Sigmoid colon (tissue), 7 donors: ENCODE data around the gene AKR1C2. TPM values are rescaled to one million over a fixed set of nuclear protein-coding genes. Genes with fewer than 3 reads are reported as not detected.
"Not testable (repeated sequence)": the region's sequence is repeated elsewhere in the genome, so short reads cannot be mapped to it uniquely, and the experiment has no call there.

Source experiments
- DNase-seq: peaks from one replicate; pipeline ENCODE4 v3.0.0-alpha.2; 2019
- H3K27ac ChIP-seq, 4 donors: fragments of 200-600 bp; sonication (generic); one replicate each; pipeline ENCODE4 v1.5.1; 2016 to 2019; ENCODE audit warnings: mild to moderate bottlenecking in 1 of 4
- H3K27me3 ChIP-seq, 3 donors: fragments of 200-600 bp; sonication (generic); one replicate each; pipeline ENCODE4 v1.5.1; 2019; ENCODE audit warnings: mild to moderate bottlenecking in 1 of 3
- H3K36me3 ChIP-seq, 4 donors: fragments of 200-600 bp; sonication (generic); one replicate each; pipeline ENCODE4 v1.5.1; 2016 to 2019
- H3K4me1 ChIP-seq, 4 donors: fragments of 200-600 bp; sonication (generic); one replicate each; pipeline ENCODE4 v1.5.1; 2017 to 2019
- H3K4me3 ChIP-seq, 4 donors: fragments of 200-600 bp; sonication (generic); one replicate each; pipeline ENCODE4 v1.5.1; 2017 to 2019; ENCODE audit warnings: mild to moderate bottlenecking in 2 of 4, moderate library complexity in 1 of 4
- H3K9me3 ChIP-seq, 4 donors: fragments of 200-600 bp in 3 of 4; sonication (generic) in 3 of 4; one replicate each; pipeline versions ENCODE4 v1.5.1 to v1.6.1; 2013 to 2019
- CTCF ChIP-seq, 4 experiments: fragments of 450-650 bp in 3 of 4; fragments of 200-600 bp in 1 of 4; IDR thresholded peaks; one replicate each; pipeline ENCODE4 v1.5.1; 2016 to 2019; ENCODE audit warnings: antibody characterized with exemption in 4 of 4, mild to moderate bottlenecking in 3 of 4, moderate library complexity in 2 of 4
- EP300 ChIP-seq, 4 donors: sonication (generic); formaldehyde crosslinking; IDR thresholded peaks; one replicate each; pipeline ENCODE4 v1.6.1; 2017; ENCODE audit warnings: antibody characterized with exemption in 4 of 4
- POLR2A ChIP-seq, 2 donors: fragments of 450-650 bp; IDR thresholded peaks; one replicate each; pipeline ENCODE4 v1.6.1; 2016; ENCODE audit warnings: antibody characterized with exemption in 2 of 2, mild to moderate bottlenecking in 2 of 2, moderate library complexity in 2 of 2
- POLR2AphosphoS5 ChIP-seq, 4 donors: sonication (generic); formaldehyde crosslinking; IDR thresholded peaks; one replicate each; pipeline ENCODE4 v1.6.1; 2017; ENCODE audit warnings: antibody characterized with exemption in 4 of 4
- WGBS, 2 donors: extraction: QIAGEN DNeasy Blood & Tissue Kit; methylation state at CpG; one replicate each; pipeline ENCODE4 v1.1.7; 2013; 5-methylcytosine and 5-hydroxymethylcytosine counted together
- intact Hi-C: fragments of 100-400 bp; cut with DNase I; formaldehyde crosslinking; loops from one replicate; pipeline ENCODE4 v1.15.1; 2023
- polyA plus RNA-seq, 3 donors: library from polyadenylated mRNA; stranded (reverse); fragments of 200-250 nt; gene quantifications; one replicate each; pipeline ENCODE4 v1.2.3, GENCODE V29; 2013
- total RNA-seq, 4 donors: library from RNA; depleted of rRNA; stranded (reverse); fragments of >200 nt; gene quantifications; one replicate each; pipeline ENCODE4 v1.1.0, GENCODE V29; 2016
- donor health status: healthy with polysubstance abuse.
- donor health status: Bipolar disorder and iron deficiency.
- donor health status: healthy.

AKR1C2 gene
- total and polyA plus RNA-seq, 7 donors, result 3.5 to 101 (median 13.0) TPM

- H3K27ac ChIP-seq, DNase-seq, H3K9me3 ChIP-seq, intact Hi-C loops, H3K27me3 ChIP-seq, H3K4me1 ChIP-seq, H3K4me3 ChIP-seq: not testable (repeated sequence)
- WGBS, 2 donors, result 96 to 99% methylated on average over 4 of the region's 4 CpGs
- H3K36me3 ChIP-seq, result peaks cover 0 to 14% (median 2%) of the 10 kb centered on the region in 4 donors
Observed at GRCh38 chr10:4965763-4966162, 37.9 kb downstream of the AKR1C2 start.

GRCh38 chr10:4963815-4964154, 39.9 kb downstream of the AKR1C2 start:
- DNase-seq, H3K27me3 ChIP-seq, H3K27ac ChIP-seq, H3K9me3 ChIP-seq, intact Hi-C loops, H3K4me1 ChIP-seq, H3K36me3 ChIP-seq: not testable (repeated sequence)
- H3K4me3 ChIP-seq, result peak overlapping the region in 2 of 4 donors; percentile 29 to 31
- 48 to 74% methylated on average over 3 of the region's 4 CpGs for WGBS, 2 donors

GRCh38 chr10:4962876-4963814, 40.5 kb downstream of the AKR1C2 start, which contains the start of gene AKR1C1:
Gene AKR1C1, plus strand, starts transcription at chr10:4963415. Its CDS starts 30 bp downstream, at chr10:4963445.
- H3K27me3 ChIP-seq, DNase-seq, H3K9me3 ChIP-seq, H3K4me1 ChIP-seq, intact Hi-C loops, H3K36me3 ChIP-seq: not testable (repeated sequence)
- TF ChIP-seq POLR2AphosphoS5 (IDR thresholded peaks at IDR 0.05), result peak; percentile 19 to 79 (median 76)
- 31 to 56% methylated on average over 6 of the region's 7 CpGs for WGBS, 2 donors
- H3K27ac ChIP-seq, result peak within 1 kb of the TSS in 2 of 4 donors; percentile 37 to 62
- peak within 1 kb of the TSS in 3 of 4 donors; percentile 8 to 31 (median 29) for H3K4me3 ChIP-seq

GRCh38 chr10:4962308-4962707, 41.3 kb downstream of the AKR1C2 start:
- H3K4me1 ChIP-seq, H3K9me3 ChIP-seq, H3K4me3 ChIP-seq, H3K27me3 ChIP-seq, H3K27ac ChIP-seq, H3K36me3 ChIP-seq, DNase-seq, intact Hi-C loops: not testable (repeated sequence)
- WGBS, 2 donors, result 64 to 71% methylated on average over 1 of the region's 1 CpG

- H3K36me3 ChIP-seq, H3K4me1 ChIP-seq, intact Hi-C loops, H3K9me3 ChIP-seq, H3K27me3 ChIP-seq, H3K27ac ChIP-seq, H3K4me3 ChIP-seq, DNase-seq: not testable (repeated sequence)
- WGBS, 2 donors, result 94 to 96% methylated on average over 11 of the region's 11 CpGs
Observed at GRCh38 chr10:4961558-4961957, 42.1 kb downstream of the AKR1C2 start.

GRCh38 chr10:4956955-4957645, 46.6 kb downstream of the AKR1C2 start:
- H3K27ac ChIP-seq, H3K4me1 ChIP-seq, H3K27me3 ChIP-seq, DNase-seq, H3K4me3 ChIP-seq, H3K36me3 ChIP-seq, intact Hi-C loops, H3K9me3 ChIP-seq: not testable (repeated sequence)
- 49 to 76% methylated on average over 5 of the region's 5 CpGs for WGBS, 2 donors

- H3K27me3 ChIP-seq, H3K9me3 ChIP-seq, H3K27ac ChIP-seq, H3K36me3 ChIP-seq, DNase-seq, H3K4me3 ChIP-seq, intact Hi-C loops, H3K4me1 ChIP-seq: not testable (repeated sequence)
- WGBS, 2 donors, result 82 to 83% methylated on average over 6 of the region's 7 CpGs
Observed at GRCh38 chr10:4956088-4956487, 47.6 kb downstream of the AKR1C2 start.

- Histone ChIP-seq H3K9me3 (no peaks in the 10 kb centered on the region), H3K27ac (no peak overlapping the region), H3K4me1 (peaks cover 0 to 32% (median 27%) of the 10 kb centered on the region in 4 donors), H3K27me3 (no peaks in the 10 kb centered on the region), H3K36me3 (no peaks in the 10 kb centered on the region), H3K4me3 (no peak overlapping the region)
- no peak for DNase-seq
- TF ChIP-seq EP300 (IDR thresholded peaks at IDR 0.05), result no peak
- no peak for TF ChIP-seq POLR2AphosphoS5 (IDR thresholded peaks at IDR 0.05)
- TF ChIP-seq POLR2A (IDR thresholded peaks at IDR 0.05), result no peak
- TF ChIP-seq CTCF (IDR thresholded peaks at IDR 0.05), result no peak
- intact Hi-C loops, result no loop called here
Observed at GRCh38 chr10:4953405-4953804, 50.3 kb downstream of the AKR1C2 start.

- H3K36me3 ChIP-seq, H3K27me3 ChIP-seq, H3K27ac ChIP-seq, H3K9me3 ChIP-seq, DNase-seq, H3K4me3 ChIP-seq, intact Hi-C loops: not testable (repeated sequence)
- WGBS, 2 donors, result 53 to 77% methylated on average over 5 of the region's 5 CpGs
- H3K4me1 ChIP-seq, result peaks cover 0 to 50% (median 44%) of the 10 kb centered on the region in 4 donors
Observed at GRCh38 chr10:4951512-4952162, 52.0 kb downstream of the AKR1C2 start.
